Stimulated activated CD4-positive, alpha-beta T cell treated with anti-CD3 and anti-CD28 coated beads, Interleukin-4, amount 100 ng/mL, for 48 hours (primary cell): Measurements from ENCODE around the gene VEZT.
"Not testable (repeated sequence)": the region's sequence is repeated elsewhere in the genome, so short reads cannot be mapped to it uniquely, and the experiment has no call there.

Experiments
- DNase-seq, 2 donors: peaks; one replicate each; pipeline ENCODE4 v3.0.0-alpha.2; 2020; ENCODE audit warnings: low read depth in 2 of 2

Gene VEZT

DNA sequence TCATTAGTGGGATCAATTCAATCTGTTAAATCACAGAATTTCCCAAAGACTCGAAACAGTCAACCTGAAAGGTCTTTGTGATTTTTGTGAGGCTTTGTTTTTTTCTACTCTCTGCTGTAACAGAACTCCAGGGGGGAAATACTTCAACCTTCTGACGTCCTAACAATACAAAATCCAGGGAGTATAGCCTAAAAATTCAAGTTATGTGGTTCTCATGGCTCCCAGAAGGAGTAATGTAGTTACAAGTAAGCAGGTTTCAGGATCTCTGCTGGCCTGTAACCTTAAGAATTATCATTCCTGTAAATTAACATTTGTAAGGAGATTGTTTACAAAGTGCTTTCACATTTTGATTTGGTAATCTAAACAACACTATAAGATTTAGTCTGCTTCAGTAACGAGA lies 39.9 kb downstream of the VEZT start:
- DNase-seq: no peak

DNA sequence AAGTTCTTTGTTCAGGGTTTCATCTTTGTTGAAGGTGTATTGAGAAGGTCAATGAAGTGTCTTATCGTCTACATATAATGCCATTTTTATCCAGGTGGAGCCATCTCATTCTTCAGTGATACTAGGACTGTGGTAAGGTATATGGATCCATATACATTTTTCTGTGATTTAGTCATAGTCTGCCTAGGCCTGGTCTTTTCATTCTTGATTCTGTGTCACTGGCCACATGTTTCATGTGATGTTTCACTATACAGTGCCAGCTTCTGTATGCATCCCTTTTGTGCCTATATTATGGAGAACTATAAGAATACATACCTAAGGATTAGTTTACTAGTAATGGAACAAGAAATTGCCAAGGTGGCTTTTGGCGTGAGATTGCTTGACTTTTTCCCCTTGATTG lies 40.5 kb downstream of the VEZT start:
- no peak for DNase-seq

DNA sequence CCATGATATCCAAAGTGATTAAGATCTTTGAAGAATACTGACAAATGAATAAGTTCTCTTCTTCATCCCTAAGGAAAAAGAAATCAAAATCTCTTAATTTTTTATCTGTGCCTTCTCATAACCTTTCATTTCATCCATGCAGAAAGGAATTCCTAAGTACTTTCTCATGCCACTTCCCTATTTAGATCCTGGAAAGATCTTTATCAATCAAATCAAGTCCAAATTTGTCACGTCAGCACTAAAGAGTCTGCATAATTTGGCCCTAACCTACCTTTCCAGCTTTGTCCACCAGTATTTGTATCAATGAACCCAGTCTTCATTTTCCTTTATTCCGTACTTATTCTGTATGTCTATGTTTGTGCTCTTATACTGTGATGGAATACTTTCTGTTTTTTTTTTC lies 41.2 kb downstream of the VEZT start:
- DNase-seq: no peak

DNA sequence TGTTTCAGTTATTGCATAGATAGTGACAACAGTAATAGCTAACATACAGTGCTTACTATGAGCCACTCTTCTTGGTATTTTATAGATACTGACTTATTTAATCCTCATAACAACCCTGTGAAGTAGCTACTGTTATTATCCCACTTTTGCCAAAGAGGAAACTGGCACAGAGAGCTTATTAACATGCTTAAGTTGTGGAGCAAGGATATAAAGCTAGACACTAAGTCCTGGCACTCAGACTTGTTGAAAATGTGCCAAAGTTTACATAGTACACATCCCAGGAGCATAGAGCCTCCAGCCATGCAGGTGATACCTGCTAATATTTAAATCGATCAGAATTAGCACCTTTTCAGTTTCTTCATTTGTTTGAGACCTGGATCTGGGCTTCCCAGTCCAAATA lies 41.8 kb downstream of the VEZT start:
- DNase-seq: no peak

DNA sequence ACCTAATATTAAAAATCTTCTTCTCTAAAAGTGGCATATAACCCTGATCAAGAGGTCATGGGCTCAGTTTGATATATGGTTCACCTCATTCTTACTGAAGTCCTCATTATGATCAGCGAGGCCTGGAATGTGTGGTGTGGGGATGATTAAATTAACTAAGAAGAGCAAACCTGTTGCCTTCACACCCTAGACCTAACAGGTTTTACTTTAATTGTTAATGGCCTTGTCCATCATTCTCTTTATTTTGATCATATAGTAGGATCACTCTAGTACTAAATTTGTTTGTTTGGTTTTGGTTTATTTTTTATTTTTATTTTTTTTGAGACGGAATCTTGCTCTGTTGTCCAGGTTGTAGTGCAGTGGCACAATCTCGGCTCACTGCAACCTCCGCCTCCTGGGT lies 43.5 kb downstream of the VEZT start:
- no peak for DNase-seq

DNA sequence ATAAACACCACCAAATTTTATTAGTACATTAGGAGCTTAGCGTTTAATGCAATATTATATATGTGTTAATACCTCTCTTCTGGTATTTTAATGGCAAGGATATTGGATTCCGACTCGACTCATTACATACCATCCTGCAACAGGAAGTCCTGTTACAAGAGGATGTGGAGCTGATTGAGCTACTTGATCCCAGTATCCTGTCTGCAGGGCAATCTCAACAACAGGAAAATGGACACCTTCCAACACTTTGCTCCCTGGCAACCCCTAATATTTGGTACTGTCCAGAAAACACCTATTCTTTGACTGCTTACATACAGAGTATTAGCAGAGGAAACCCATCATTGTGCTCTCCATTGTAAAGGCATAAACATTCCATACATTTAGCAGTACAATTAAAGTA lies 45.2 kb downstream of the VEZT start:
- DNase-seq: no peak

DNA sequence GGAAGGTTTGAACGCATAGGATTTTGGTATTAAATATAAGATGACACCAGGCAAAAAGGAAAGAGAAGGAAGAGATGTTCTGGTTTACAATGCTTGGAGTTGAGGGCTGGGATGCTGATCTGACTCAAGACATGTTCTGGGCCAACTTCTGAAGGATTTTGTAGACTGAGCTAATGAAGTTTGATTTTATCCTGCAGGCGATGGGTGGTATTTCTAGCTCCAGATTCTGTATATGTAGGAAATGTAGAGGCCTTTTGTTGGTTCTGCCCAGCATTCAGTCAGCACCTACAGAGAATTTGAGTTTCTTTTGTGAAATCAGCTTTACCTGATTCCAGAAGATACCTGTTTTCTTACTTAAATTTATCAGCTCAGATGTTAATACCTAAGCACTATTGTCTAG lies 48.2 kb downstream of the VEZT start:
- DNase-seq: no peak

DNA sequence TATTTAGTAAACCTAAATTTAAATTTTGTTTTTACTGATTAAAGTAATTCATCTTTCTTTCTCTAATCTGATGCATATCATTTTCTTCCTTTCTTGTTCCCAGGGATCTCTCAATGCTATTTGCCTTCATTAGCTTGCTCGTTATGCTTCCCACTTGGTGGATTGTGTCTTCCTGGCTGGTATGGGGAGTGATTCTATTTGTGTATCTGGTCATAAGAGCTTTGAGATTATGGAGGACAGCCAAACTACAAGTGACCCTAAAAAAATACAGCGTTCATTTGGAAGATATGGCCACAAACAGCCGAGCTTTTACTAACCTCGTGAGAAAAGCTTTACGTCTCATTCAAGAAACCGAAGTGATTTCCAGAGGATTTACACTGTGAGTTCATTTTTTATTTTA lies 48.6 kb downstream of the VEZT start:
- no peak for DNase-seq

DNA sequence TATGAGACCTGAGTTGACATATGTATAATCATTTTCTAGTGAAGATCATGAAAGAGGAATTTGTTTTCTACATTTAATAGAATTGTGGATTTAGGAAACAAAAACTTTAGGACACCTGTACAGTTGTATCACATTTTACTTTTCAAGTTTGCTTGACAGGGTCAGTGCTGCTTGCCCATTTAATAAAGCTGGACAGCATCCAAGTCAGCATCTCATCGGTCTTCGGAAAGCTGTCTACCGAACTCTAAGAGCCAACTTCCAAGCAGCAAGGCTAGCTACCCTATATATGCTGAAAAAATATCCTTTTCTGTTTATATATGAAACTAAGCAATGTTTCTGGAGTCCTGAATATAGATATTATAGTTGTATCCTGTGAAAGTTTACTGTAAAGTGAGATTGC lies 52.3 kb downstream of the VEZT start:
- no peak for DNase-seq

DNA sequence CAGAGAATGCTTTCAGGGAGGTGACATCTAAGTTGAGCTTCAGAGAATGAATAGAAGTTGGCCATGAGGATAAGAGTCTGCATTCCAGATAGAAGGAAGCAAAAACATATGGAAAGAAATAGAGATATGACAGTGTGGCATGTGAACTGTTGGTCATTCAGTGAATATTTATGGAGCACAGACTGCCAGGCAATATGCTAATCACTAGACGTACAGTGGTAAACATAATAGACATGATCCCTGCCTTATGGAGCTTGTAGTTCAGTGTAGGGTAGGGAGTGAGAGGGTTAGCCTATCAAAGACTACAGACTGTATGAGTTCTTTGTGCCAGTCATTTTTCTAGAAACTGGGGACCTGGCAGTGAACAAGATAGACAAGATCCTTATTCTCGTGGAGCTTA lies 53.9 kb downstream of the VEZT start:
- DNase-seq: no peak

DNA sequence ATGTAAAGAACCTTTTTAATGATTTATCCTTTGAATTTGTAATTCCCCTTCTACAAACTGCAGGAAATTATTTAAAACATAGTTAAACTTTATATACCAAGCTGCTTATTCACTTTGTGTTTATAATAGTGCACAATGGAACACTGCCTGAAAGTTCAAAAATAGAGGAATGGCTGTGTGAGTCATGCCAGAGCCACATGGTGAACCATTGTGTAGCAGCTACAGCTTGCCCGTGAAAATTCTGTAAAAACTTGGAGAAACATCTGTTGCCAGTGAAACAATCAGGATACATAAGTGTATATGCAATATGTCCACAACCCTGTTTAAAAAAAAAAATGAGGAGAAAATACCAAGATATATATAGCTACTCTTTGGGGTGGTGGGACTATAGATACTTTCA lies 59.5 kb downstream of the VEZT start:
- no peak for DNase-seq

DNA sequence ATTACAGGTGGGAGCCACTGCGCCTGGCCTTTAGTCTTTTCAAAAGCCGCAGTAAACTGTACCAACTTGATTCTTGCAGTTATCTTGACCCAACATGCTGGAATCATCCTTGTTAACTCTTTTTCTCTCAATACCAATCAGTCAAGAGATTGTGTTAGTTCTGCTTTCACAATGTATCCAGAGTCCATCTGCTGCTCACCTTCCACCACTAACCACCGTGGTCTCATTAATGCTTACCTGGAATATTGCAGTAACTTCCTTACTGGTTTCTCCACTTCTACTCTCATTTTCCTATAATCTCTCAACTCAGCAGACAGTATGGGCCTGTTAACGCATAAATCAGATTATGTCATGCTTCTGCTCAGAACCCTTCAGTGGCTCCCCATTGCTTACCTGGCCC lies 62.2 kb downstream of the VEZT start:
- DNase-seq: no peak

DNA sequence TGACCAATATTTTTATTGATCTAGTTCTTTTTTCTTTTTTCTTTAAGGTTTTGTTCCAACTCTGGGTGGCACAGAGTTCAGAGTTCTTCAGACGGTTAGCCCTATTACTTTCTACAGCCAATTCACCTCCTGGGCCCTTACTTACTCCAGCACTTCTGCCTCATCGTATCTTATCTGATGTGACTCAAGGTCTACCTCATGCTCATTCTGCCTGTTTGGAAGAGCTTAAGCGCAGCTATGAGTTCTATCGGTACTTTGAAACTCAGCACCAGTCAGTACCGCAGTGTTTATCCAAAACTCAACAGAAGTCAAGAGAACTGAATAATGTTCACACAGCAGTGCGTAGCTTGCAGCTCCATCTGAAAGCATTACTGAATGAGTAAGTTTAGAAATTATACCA lies 64.7 kb downstream of the VEZT start:
- no peak for DNase-seq

DNA sequence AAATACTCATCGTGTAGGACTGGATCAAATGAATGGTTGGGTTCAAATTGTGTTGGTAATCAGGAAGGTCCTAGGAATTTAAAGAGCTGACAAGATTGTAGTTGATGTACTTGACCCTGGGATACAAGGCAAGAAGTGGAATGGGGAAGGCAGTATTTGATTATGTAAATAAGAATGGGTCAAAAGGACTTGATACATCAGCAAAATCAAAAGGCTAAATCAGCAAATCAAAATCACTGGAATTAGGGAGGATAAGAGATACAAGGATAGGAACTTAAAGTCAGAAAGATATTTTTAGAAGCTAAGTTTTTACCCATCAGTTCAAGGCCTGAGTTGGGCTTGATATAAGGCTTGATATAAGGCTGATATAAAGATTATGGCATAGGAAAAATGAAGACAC lies 65.8 kb downstream of the VEZT start:
- DNase-seq: no peak

DNA sequence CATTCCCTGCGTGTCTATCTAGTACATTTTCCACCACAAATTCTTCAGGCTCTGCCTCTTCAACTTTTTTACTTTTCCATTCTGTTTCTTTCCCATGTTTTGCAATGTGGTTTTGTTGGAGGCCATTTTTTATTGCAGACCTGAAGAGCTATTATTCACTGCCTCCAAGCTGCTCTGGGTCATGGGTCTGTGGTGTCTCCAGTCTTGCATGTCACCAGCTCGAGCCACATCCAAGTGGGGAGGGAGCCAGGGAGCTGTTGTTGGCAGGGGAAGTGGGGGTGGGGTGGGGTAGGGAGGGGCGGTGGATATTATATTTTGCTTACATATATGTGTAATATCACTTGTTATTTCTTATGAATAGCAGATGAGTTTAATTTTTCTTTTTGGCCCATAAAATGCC lies 69.1 kb downstream of the VEZT start:
- no peak for DNase-seq

DNA sequence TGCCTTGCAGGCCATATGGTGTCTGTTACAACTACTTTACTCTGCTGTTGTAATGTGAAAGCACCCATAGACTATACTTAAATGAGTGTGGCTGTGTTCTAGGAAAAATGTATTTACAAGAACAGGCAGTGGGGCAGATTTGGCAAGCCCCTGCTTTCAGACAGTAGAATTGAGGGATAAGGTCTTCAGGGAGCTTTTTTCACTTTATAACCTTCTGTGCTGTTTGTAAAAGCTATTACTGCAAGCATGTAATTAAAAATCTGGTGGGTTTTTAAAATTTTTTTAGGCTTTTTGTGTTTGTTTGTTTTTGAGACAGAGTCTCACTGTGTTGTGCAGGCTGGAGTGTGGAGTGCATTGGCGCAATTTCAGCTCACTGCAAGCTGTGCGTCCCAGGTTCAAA lies 73.9 kb downstream of the VEZT start:
- no peak for DNase-seq

DNA sequence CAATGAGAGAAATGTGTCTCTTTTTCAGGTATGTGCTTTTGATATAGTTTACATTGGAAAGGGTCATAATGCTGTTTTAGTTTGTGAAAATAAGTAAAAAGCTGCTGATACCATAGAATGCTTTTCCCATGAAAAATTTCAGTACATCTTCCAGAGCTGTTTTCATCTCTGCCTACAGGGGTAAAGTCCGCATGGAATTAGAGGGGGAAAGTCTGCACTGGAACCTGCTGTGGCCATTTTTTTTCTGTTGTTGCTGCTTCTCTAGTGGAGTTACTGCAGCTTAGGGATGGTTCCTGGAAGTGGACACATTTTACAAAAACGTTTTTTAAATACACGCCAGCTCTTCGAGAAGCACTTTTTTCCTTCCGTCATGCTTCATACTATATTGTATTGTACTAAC lies 81.3 kb downstream of the VEZT start:
- no peak for DNase-seq

DNA sequence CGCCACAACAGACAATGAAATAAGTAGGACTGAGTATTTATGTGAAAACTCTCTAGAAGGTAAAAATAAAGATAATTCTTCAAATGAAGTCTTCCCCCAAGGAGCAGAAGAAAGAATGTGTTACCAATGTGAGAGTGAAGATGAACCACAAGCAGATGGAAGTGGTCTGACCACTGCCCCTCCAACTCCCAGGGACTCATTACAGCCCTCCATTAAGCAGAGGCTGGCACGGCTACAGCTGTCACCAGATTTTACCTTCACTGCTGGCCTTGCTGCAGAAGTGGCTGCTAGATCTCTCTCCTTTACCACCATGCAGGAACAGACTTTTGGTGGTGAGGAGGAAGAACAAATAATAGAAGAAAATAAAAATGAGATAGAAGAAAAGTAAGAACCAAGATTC lies 82.7 kb downstream of the VEZT start:
- no peak for DNase-seq

DNA sequence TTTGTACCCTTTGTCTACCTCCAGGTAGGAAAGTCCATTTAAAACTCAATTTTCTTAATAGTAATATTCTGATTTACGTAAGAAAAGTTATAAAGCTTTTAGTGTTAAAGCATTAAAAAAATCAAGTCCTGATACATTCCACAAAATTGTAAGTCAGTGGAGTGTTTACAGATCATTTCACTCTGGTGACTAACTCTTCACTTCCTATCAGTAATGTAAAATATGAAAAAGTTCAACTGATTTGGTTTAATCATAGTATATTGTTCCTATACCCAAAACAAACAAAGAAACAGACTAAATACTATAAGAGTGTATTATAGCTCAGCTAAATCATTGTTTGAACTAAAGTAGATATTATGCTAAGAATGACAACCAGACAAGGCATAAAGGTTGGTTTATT lies 85.9 kb downstream of the VEZT start:
- no peak for DNase-seq

DNA sequence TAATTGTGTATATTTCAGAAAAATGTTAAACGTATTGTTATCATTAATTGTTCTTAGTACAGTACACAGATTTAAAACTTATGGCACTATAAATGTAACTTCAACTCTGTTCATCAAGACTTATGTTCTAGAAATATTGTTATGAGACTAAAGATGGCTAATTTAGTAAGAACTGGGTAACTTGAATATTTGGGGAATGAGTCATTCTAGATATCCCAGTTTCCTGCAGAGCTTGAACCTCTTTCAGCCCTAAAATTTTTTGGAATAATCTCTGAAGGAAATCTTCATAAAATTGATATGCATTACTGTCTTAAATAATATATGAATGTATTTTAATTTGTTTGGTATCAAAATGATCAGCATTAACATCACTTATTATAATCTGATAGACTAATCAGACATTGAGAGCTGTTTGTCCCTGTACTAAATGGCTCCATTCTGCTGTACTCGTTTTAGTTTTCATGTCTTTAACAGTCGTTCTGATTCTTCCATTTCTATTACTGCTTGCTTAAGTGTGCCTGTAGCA lies 87.1 kb downstream of the VEZT start:
- no peak for DNase-seq

DNA sequence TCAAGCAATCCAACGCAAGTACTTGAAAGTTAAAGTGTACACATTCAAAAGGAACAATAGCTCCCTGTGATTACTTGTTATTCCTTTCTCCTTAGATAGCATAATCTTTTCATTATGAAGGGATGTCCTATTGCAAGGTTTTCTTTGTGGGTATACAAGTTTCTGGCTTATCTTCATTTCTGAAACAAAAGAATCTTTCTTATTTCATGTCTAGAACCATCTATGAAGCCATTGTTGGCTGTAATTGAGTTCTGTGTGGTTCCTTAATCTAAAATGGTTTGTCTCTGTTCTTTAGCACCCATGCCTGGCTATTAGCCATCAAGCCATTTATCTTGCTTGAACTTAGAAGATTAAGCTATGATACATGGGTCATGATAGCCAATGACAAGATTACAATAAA lies 95.0 kb downstream of the VEZT start:
- DNase-seq: no peak

DNA sequence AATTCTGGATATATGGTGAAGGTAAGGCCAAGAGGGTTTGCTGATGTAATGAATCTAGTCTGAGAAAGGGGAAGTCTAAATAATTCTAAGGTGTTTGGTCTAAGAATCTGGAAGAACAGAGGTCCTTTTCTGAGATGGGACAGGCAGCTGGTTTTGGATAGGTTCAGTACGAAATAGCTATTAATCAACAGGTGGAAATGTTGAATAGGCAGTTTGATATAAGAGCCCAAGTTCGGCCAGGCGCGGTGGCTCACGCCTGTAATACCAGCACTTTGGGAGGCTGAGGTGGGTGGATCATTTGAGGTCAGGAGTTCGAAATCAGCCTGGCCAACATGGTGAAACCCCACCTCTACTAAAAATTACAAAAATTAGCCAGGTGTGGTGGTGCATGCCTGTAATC lies 97.1 kb downstream of the VEZT start:
- DNase-seq: not testable (repeated sequence)

DNA sequence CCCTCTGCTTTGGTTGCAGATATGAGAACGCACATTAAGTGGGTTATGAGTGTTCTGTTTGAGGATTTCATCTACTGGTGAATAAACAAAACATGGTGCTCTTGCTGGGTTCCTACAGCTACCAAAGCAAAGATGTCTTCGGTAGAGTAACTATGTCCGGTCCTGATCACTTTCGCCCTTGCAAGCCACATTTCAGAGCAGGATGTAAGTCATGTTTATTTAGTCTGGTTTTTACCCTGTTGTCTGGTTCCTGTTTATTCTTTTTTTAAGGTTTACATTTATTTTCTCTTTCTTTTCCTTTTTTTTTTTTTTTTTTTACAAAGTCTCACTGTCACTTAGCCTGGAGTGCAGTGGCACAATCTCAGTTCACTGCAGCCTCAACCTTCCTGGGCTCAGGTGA lies 99.2 kb downstream of the VEZT start:
- no peak for DNase-seq

DNA sequence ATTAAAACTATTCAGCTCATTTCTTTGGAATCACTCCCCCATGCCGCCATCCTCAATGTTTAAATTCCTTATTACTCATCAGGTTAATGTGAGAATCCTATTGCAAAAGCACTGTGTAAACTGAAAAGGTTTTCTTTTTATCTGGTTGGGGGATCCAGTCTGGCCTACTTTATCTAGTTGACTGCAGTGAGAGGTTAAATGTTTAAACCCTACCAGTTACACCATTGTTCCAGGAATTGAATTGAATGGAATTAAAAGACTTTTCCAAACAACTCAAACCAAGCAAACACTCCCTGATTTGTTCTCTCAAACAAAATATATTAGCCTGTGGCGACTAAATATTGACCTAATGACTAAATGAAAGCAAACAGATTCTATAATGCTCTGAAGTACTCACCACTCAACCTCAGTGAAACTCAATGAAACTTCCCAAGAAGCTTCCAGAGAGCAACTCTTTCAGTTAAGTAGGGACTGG lies 100.5 kb downstream of the VEZT start:
- DNase-seq: no peak
